ENCODE results near the gene WSB2. TPM values are rescaled to one million over a fixed set of nuclear protein-coding genes. Genes with fewer than 3 reads are reported as not detected.
"Not testable (repeated sequence)": the region's sequence is repeated elsewhere in the genome, so short reads cannot be mapped to it uniquely, and the experiment has no call there.

WSB2 gene
- total RNA-seq, 1 donor = 171 TPM

DNA sequence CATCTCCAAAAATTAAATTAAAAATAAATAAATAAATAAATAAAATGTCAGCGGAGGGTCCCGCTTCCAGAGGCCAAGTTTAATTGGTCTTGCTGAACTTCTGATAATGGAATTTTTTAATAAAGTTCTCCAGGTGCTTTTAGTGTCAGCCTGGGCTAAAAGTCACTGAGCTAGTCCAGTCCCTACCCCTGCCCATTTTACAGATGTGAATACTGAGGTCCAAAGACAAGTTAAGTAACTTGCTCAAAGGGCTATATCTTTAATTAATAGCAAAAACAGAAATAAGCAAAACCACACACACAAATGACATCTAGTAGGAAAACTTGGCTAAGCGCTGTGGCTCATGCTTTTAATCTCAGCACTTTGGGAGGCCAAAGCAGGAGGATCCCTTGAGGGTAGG is 50.1 kb downstream of the WSB2 start:
- TF ChIP-seq, protein P1, sequence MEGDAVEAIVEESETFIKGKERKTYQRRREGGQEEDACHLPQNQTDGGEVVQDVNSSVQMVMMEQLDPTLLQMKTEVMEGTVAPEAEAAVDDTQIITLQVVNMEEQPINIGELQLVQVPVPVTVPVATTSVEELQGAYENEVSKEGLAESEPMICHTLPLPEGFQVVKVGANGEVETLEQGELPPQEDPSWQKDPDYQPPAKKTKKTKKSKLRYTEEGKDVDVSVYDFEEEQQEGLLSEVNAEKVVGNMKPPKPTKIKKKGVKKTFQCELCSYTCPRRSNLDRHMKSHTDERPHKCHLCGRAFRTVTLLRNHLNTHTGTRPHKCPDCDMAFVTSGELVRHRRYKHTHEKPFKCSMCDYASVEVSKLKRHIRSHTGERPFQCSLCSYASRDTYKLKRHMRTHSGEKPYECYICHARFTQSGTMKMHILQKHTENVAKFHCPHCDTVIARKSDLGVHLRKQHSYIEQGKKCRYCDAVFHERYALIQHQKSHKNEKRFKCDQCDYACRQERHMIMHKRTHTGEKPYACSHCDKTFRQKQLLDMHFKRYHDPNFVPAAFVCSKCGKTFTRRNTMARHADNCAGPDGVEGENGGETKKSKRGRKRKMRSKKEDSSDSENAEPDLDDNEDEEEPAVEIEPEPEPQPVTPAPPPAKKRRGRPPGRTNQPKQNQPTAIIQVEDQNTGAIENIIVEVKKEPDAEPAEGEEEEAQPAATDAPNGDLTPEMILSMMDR (IDR thresholded peaks at IDR 0.05; ENCODE audit: insufficient read depth, low read depth, low read length) = no peak
- no peak overlapping the region for H3K4me3 ChIP-seq (ENCODE audit: low read depth, low read length)
- no peak for DNase-seq (ENCODE audit: low read depth)

DNA sequence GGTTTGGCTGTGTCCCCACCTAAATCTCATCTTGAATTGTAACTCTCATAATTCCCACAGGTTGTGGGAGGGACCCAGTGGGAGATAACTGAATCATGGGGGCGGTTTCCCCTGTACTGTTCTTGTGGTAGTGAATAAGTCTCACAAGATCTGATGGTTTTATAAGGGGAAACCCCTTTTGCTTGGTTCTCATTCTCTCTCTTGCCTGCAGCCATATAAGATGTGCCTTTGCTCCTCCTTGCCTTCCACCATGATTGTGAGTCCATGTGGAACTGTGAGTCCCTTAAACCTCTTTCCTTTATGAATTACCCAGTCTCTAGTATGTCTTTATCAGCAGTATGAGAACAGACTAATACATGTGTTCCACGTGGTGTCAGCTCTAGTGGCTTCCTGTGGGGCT is 61.2 kb downstream of the WSB2 start:
- not testable (repeated sequence) for H3K4me3 ChIP-seq (ENCODE audit: low read depth, low read length); DNase-seq (ENCODE audit: low read depth)

DNA sequence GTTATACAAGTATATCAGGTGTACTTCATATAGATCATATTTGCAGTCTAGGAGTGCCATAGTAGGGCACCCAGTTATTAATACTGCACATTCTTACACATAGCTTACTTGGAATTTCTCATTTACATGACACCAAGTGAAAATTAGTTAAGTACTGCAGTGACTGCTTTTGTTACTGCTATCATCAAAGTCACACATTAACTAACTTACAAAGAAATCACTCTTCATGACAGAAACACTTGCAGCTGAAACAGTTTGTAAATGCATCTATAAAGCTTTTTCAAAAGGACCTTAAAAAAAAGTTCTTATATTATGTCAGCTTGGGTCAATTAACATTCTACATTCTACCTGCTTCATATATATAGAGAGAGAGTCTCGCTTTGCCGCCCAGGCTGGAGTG is 62.3 kb downstream of the WSB2 start:
- TF ChIP-seq, protein P1 (IDR thresholded peaks at IDR 0.05; ENCODE audit: insufficient read depth, low read depth, low read length) = no peak
- DNase-seq (ENCODE audit: low read depth) = no peak
- no peak overlapping the region for H3K4me3 ChIP-seq (ENCODE audit: low read depth, low read length)

DNA sequence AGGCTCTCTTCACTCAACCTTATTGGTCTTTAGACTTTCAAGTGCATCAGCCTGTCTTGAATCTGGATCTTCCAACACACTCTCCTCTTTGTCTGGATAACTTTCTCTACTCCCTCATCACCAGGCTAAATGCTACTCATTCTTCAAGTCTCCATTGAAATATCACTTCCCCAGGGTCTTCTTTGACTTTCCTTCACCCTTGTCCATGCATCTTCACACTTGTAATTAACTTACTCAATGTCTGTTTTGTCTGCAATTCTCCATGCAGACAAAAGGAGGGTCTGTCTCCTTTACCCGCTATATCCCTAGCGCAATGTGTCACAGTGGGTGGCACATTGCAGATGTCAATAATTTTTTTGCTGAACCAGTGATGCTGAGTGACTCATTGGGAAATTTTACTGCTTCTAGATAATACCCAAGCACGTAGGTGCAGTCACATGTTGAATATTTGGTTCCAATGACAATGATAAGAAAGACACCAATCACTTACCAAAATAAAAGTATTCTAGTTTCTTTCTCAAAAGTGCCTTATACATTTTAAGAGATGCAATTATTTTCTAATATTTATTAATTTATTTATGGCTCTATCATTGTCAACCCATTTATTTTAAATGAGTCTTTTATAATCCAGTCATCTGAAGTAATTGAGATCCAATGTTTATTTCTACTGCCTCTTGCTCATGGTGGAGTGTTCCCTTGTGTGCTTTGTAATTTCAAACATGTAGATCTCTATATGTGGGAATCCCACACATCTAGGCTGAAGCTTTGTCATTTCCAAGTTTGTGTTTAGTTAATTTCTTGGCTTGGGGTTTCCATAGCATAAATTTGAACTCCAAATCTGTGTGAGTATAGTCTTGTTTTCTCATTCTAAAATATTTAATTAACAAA is 66.2 kb downstream of the WSB2 start:
- TF ChIP-seq, protein P1 (IDR thresholded peaks at IDR 0.05; ENCODE audit: insufficient read depth, low read depth, low read length) = no peak
- no peak overlapping the region for H3K4me3 ChIP-seq (ENCODE audit: low read depth, low read length)
- DNase-seq (ENCODE audit: low read depth) = no peak

DNA sequence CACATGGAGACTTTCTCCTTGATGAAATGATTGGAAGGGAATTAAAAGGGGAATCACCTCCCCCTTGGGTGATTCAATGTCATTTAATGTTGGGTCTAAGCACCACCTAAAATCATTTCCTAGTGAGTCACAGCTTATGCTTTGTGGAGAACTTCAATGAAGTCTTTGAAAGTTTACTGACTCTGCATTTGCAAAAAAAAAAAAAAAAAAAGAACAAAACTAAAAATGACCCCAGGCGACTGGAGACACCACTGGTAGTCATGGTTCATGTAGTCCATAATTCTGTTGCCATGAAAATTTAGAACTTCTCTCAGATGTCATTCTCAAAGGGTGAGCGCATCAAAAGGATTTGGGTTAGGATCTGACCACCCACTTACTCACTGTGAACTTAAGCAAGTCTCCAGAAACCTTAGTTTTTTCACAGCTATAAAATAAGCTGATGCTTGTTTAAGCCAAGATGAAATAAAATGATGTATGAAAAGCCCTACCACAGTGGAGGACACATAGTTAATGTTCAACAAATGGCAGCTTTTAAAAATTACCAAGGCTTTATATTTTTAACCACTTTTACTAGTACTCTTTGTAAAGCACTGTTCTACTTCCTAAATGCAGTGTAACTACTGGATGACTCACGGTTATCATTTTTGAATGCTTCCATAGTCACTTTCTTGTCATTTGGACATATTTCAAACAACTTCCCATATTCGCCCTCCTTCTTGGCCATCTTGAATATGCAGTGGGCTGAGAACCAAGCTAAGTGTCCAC is 74.1 kb downstream of the WSB2 start:
- no peak for DNase-seq (ENCODE audit: low read depth)
- TF ChIP-seq, protein P1 (IDR thresholded peaks at IDR 0.05; ENCODE audit: insufficient read depth, low read depth, low read length) = no peak
- H3K4me3 ChIP-seq (ENCODE audit: low read depth, low read length) = no peak overlapping the region

DNA sequence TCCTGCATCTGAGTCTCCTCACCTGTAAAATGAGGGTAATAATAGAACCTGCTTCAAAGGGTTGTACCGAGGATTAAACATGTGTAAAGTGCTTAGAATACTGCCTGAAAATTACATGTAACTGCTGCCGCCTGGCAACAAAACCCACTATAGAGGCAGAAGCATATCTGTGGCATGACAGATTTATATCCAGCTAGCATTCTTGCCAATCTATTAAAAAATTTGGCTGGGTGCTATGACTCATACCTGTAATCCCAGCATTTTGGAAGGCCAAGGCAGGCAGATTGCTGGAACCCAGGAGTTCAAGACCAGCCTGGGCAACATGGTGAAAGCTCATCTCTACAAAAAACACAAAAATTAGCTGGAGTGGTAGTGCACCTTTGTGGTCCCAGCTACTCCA is 75.8 kb downstream of the WSB2 start:
- H3K4me3 ChIP-seq (ENCODE audit: low read depth, low read length) = no peak overlapping the region
- TF ChIP-seq, protein P1 (IDR thresholded peaks at IDR 0.05; ENCODE audit: insufficient read depth, low read depth, low read length) = no peak

More for the DNA sequence above, 75.8 kb downstream of the WSB2 start:
- no peak for DNase-seq (ENCODE audit: low read depth)

Small RNAs within 50 kb of the gene (small RNA-seq; reads per million reads assigned to genes)
- not detected for gene AC131159.1

Other genes starting within 250 kb of the WSB2 start
- gene KSR2, start 92.2 kb downstream of the WSB2 start, total RNA-seq = not detected in 2 replicates
- gene RFC5, start 44.5 kb downstream of the WSB2 start, total RNA-seq = 15.5 and 16.8 TPM in 2 replicates
- 21.3 and 22.5 TPM in 2 replicates for gene VSIG10, start 42.8 kb upstream of the WSB2 start, total RNA-seq
- 155 and 156 TPM in 2 replicates for gene PEBP1, start 74.9 kb upstream of the WSB2 start, total RNA-seq